ENCODE measurements around the gene FHIT. TPM values are rescaled to one million over a fixed set of nuclear protein-coding genes. Genes with fewer than 3 reads are reported as not detected.

FHIT gene
- total and polyA plus RNA-seq, 2 of the 4 experiments (the other 2 are of a cell fraction) = 0.07 TPM; not detected in 1

- no peaks in the 10 kb centered on the region for H4K20me1 ChIP-seq (ENCODE audit: insufficient read depth, low read length)
- no peak overlapping the region for H2BK15ac ChIP-seq (ENCODE audit: low read depth, low read length)
- DNase-seq (no peak), ATAC-seq (ENCODE audit: low read depth) (no peak)
- 0 out of 2 replicates have a peak, but pooled peaks cover 2% of the 10 kb centered on the region for H3K4me1 ChIP-seq (ENCODE audit: control insufficient read depth, insufficient read depth, low read length)
- no peak overlapping the region for H2BK20ac ChIP-seq (ENCODE audit: low read depth, low read length)
- POLR2A ChIA-PET (ENCODE audit: unreplicated experiment) = no interaction called here
- TF ChIP-seq RAD21 (IDR thresholded peaks at IDR 0.05; ENCODE audit: low read length) = no peak
- TF ChIP-seq NFE2L2 (IDR thresholded peaks at IDR 0.05; ENCODE audit: low read depth, low read length) = no peak
- TF ChIP-seq, protein P1, sequence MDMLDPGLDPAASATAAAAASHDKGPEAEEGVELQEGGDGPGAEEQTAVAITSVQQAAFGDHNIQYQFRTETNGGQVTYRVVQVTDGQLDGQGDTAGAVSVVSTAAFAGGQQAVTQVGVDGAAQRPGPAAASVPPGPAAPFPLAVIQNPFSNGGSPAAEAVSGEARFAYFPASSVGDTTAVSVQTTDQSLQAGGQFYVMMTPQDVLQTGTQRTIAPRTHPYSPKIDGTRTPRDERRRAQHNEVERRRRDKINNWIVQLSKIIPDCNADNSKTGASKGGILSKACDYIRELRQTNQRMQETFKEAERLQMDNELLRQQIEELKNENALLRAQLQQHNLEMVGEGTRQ (IDR thresholded peaks at IDR 0.05; ENCODE audit: low read depth, low read length) = no peak
- no peaks in the 10 kb centered on the region for H3K9me1 ChIP-seq (ENCODE audit: insufficient read depth, low read length)
- no peak overlapping the region for H2AFZ ChIP-seq (replicated peaks; ENCODE audit: low read length, poor library complexity)
- H3K9ac ChIP-seq (ENCODE audit: low read depth, low read length) = no peak overlapping the region
- no peak overlapping the region for H3K14ac ChIP-seq (replicated peaks; ENCODE audit: low read depth, low read length)
- H3K23ac ChIP-seq (ENCODE audit: low read depth, low read length) = no peak overlapping the region
- no peak overlapping the region for H2BK120ac ChIP-seq (ENCODE audit: low read depth, low read length)
- H3K36me3 ChIP-seq (ENCODE audit: control insufficient read depth, insufficient read depth, low read length) = no peaks in the 10 kb centered on the region
- CTCF ChIA-PET = no interaction called here
- H3K18ac ChIP-seq (ENCODE audit: low read depth, low read length) = no peak overlapping the region
- no peak overlapping the region for H3K27ac ChIP-seq (ENCODE audit: insufficient read depth, low read length)
- no peaks in the 10 kb centered on the region for H3K27me3 ChIP-seq (ENCODE audit: control insufficient read depth, insufficient read depth, low read length)
- H3K4me3 ChIP-seq (ENCODE audit: insufficient read depth, low read depth, low read length) = no peak overlapping the region
- H2BK5ac ChIP-seq (ENCODE audit: low read depth, low read length, poor library complexity, severe bottlenecking) = no peak overlapping the region
- BruUV-seq (replicated peaks) = no TSS peak
- dilution Hi-C loops (cut with HindIII; ENCODE audit: low sequenced_read_pairs, unreplicated experiment) (no loop called here), intact Hi-C loops (cut with micrococcal nuclease) (no loop called here), in situ Hi-C loops (cut with MboI; ENCODE audit: low sequenced_read_pairs) (no loop called here)
- H3K4me2 ChIP-seq (ENCODE audit: low read depth, low read length) = no peak overlapping the region
- WGBS, 2 experiments (ENCODE audit: extremely low coverage in 2 of 2, insufficient read length in 1 of 2) = 100% methylated on average over 1 of the region's 2 CpGs; no CpG with 5 or more reads in 1 of the 2 experiments
- no peak overlapping the region for H4K5ac ChIP-seq (ENCODE audit: low read depth, low read length)
- H4K91ac ChIP-seq (ENCODE audit: insufficient read depth, low read depth, low read length) = no peak overlapping the region
- H4K8ac ChIP-seq (ENCODE audit: low read depth in 2 of 2, low read length in 2 of 2) = no peak overlapping the region
- no peak overlapping the region for H3K4ac ChIP-seq (ENCODE audit: low read depth, low read length)
- no peak overlapping the region for H2AK5ac ChIP-seq (ENCODE audit: low read depth, low read length)
- H3K56ac ChIP-seq (ENCODE audit: extremely low read depth, insufficient read depth, low read length) = no peak overlapping the region
- no peak overlapping the region for H2AK9ac ChIP-seq (replicated peaks; ENCODE audit: low read depth, low read length, poor library complexity)
- H3K79me1 ChIP-seq (ENCODE audit: low read depth in 1 of 2, low read length in 2 of 2) = no peaks in the 10 kb centered on the region
- H3K9me3 ChIP-seq (ENCODE audit: control insufficient read depth, insufficient read depth, low read length) = peaks cover 1% of the 10 kb centered on the region; the same call in 1 of the 2 replicates
Observed at GRCh38 chr3:60276615-60277014, 974.6 kb downstream of the FHIT start.
